HG02798 (cell line): ENCODE results near the gene OR2V1.
"Not testable (repeated sequence)": the region's sequence is repeated elsewhere in the genome, so short reads cannot be mapped to it uniquely, and the experiment has no call there.

Experiments used
- ATAC-seq: cut with Tn5 transposase; IDR thresholded peaks from one replicate; pipeline ENCODE4 v1.9.1; 2021; ENCODE audit warnings: mild to moderate bottlenecking; ENCODE audit not compliant: unreplicated experiment, poor library complexity

Gene OR2V1

GRCh38 chr5:181160755-181161533, 30.0 kb upstream of the OR2V1 start:
- peak; percentile 26 for ATAC-seq

GRCh38 chr5:181160152-181160754, 29.3 kb upstream of the OR2V1 start:
- ATAC-seq, result peak; percentile 65

DNA sequence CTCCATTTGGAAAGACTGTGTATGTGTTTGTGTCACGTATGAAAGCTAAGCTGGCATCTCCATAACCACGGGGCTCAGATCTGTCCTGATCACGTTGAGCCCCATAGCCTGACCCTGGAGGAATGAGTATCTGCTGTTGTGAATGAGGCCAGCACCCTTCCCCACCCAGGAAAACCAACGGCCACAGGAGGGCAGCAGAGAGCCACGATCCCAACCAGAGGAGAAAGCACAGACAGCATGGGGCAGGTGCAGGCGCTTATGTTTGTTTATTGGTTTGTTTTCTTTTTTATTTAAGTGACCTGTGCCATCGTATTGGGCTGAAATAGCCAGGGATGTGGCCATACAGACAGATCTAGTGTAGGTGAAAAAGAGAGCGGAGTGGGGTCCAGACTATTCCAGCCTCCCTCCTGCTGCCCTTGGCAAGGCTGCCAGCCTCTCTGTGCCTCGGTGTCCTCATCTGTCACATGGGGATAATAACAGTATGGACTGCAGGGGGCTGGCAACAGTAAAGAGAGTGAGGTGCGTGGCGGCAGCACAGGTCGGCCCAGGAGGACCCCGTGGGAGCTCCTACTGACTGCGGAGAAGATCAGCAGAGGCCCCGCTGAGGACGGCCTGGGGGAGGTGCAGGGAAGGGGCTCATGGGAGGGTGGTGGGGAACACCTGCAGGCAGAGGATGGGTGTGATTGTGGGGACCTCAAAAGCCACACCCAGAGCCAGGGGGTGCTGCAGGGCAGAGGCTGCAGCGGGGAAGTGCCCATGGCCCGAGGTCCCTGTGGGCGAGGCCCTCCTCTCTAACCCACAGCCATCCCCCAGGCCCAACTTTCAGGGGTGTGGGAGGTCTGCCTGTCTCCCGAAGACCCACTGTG, 28.6 kb upstream of the OR2V1 start:
- ATAC-seq, result peak; percentile 69

DNA sequence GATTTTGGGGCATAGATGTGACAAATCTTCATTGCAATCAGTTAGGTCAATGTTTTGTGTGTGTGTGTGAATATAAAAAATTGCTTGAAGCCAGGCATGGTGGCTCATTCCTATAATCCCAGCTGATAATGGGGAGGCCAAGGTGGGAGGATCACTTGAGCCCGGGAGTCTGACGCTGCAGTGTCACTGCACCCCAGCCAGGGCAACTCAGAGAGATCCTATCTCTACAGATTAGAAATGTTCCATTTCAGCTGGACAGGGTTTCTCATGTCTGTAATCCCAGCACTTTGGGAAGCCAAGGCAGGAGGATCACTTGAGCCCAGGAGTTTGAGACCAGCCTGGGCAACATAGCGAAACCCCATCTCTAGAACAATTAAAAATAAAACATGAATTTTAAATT, 27.9 kb upstream of the OR2V1 start:
- no peak for ATAC-seq

- no peak for ATAC-seq
Observed at GRCh38 chr5:181156758-181157157, 25.8 kb upstream of the OR2V1 start.

DNA sequence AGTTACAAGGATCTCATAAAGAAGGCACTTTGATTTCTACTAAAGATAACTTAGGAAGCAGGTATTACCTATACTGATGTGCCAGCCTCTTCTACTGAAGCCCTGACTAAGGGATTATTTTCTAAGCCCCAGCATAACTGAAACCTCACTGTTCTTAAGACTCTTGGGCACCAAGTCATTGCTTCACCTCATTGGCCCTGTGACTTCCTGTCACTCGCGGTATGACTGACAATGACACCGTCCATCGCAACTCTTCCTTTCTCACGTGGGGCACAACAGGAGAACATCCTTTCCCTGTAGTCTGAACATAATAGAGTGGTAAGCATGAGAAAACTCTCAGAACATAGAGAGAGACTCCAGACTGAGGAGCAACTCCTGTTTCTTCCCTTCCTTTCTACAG, 22.8 kb upstream of the OR2V1 start:
- ATAC-seq, result no peak

DNA sequence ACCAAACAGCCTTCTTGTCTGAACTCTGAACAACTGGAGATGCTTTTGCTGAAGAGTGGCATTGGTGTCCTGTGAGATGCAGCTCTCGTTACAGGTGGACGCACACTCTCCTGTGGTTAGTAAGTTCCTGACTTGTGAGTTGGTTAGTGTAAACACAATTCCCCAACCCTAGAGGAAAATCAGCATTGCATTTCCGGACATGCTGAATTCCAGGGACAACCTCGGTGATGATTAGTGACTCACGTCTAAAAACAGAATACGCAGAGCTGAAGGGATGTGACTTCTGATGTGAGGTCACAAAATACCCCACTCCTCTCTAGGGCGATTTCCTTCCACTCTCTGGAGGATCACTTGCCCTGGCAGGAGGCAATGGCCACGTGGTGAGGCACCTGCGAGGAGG, 21.4 kb upstream of the OR2V1 start:
- ATAC-seq, result no peak

DNA sequence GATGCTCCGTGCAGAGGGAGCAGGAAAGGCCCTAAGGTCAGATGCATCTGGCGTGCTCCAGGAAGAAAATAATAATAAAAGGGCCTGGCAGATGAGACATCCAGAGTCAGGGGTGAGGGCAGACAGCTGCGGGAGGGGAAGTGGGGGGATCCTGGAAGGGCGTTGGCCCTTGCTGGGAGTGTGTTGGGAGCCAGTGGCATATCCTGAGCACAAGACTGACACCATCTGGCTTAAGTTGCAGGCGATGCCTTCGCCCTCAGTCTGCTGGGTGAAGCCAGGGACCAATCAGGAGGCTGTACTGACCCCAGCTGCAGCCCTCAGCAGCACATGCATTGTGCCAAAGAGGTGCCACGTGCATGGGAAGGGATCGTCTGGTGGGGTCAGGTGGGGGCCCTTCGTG, 20.2 kb upstream of the OR2V1 start:
- ATAC-seq, result no peak

DNA sequence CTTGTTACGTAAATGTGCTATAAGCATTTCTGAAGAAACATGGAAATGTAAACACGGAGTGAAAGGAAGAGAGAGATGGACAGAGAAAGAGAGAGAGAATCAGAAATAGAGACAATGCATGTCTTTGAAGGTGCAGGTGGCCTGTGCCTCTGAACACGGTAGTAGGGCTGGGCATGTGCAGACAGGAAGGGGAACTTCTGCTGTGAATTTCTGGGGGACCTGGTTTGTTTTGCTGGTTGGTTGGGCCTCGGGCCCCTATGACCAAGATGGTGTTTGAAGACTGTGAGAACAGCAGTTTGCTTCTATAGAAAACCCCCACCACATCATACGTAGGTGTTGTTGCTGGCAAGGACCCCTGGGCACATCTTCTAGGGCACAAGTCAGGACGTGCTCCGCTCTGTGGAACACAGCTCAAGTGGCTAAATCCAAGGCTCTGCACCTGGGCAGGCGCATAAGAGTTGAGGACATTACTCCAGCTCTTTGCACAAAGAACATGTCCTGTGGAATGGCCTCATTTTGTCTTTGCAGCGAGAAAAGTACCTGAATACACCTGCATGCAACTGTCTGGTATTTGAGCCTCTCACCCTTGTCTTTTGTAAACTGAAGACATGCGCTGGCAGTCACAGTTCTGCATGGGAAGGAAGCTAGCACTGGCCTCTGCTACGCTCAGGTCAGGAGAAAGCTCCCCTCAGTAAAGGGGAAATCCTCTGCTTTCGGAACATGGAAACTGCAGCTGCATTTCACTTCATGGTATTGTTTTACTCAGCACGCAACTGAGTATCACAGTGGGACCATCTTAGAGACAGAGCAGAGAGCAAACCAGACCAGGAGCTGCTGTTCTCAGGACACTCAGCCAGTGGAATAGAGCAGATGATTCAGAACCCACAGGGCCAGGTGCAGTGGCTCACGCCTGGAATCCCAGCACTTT, 19.1 kb upstream of the OR2V1 start:
- ATAC-seq, result no peak

GRCh38 chr5:181149355-181149754, 18.4 kb upstream of the OR2V1 start:
- no peak for ATAC-seq

DNA sequence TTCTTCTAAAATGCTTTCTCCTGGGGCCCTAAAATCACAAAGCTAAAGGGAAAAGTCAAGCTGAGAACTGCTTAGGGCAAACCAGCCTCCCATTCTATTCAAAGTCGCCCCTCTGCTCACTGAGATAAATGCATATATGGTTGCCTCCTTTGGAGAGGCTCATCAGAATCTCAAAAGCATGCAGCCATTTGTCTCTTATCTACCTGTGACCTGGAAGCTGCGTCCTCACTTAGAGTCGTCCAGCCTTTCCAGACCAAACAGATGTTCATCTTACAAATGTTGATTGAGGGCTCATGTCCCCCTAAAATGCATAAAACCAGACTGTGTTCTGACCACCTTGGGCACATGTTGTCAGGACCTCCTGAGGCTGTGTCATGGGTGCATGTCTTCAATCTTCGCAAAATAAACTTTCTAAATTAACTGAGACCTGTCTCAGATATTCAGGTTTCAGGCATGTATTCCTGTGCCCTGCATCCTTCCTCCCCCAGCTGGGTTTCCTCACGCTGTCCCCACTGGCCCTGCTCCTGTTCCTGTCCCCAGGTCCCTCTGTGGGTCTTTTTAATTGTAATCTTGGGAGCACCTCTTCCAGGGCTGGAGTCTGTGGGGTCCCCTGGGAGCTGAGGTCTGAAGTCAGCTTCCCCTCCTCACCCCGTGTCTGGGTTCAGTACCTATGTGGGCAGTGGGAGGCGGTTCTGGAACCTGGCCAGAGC, 16.1 kb upstream of the OR2V1 start, which contains the start of gene OR2V2:
OR2V2 (plus strand) TSS at position 660 of the 710 bp plus-strand sequence. CDS start 7,357 bp downstream, outside the sequence.
- not testable (repeated sequence) for ATAC-seq

GRCh38 chr5:181145133-181145532, 14.2 kb upstream of the OR2V1 start:
- ATAC-seq, result no peak

DNA sequence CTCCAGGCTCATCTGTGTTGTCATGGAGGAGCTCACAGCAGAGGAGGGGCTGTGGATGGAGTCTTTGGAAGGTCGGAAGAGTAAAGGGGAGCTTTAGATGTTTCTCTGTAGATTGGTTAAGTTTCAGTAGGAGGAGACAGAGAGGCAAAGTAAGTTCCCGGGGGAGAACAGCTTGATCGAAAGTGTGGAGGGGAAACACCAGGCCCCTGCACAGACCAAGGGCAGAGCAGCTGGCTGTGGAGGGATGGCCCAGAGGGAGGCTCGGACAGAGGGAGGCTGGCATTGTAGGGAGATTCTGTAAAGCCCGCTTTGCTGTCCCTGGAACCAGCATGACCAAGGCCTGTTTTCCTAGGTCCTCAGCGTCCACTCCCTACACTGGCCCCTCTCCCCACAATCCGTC, 11.1 kb upstream of the OR2V1 start:
- ATAC-seq, result no peak

- no peak for ATAC-seq
Observed at GRCh38 chr5:181140766-181141165, 9.8 kb upstream of the OR2V1 start.

GRCh38 chr5:181138258-181138657, 7.3 kb upstream of the OR2V1 start:
- ATAC-seq, result no peak

DNA sequence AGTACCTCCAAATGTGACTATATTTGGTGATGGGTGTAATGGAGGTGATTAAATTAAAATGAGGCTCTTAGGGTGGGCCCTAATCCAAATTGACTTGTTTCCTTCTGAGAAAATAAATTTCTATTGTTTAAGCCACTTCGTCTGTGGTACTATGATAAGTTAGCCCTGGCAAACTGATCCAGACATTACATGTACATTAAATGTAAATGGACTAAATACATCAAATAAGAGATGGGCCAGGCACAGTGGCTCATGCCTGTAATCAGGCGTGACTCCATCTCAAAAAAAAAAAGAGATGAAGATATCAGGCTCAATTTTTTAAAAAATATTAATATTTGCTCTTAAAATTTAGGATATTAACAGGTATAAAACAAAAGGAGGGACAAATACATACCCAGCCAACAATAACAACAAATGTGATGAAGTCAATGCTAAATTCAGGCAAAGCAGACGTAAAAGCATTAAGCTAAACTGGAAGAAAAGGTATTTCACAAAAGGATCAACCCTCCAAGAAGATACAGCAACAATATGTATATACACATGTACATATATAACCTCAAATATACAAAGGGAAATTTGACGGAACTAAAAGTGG, 5.5 kb upstream of the OR2V1 start:
- ATAC-seq, result no peak

DNA sequence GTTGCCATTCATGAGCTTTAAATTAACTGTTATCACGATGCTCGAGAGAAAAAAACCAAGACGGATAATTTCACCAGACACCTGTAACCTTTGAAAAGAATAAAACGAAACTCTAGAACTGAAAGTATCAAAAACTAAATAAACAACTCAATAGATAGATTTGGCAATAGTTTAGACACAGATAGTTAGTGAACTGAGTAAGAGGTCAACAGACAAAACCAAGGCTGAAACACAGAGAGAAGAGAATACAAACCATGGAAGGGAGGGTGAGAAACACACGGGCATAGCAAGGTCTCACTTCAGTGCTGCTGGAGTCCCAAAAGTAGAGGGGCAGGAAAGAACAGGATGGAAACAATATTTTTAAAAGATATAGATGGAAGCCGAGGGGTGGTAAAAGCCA, 3.3 kb upstream of the OR2V1 start:
- ATAC-seq, result no peak

DNA sequence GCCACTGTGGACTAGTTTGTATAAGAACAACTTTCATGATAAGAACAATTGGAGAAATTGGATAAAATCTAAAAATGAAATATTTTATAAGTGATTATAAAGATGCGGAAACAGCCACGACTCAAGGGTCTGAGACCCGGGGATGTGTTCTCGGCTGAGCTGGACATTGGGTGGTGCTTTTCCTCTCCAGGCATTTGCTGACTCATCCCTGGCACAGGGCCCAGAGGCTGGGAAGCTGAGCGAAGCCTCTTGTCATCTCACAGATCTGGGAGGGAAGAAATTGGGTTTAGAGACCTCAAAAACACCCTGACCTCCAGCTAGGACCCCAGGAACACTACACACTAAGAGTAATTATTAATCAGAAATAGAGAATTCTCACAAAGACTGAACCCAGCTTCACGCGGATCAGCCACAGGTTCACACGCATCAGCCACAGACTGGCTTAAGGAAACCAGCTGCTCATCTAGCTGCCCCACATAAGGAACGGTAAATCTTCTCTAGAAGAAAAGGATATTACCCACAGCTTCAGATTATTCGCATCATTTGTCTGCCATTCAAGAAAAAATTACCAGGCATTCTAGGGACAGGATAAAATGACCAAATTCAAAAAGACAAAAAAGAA, 2.8 kb upstream of the OR2V1 start:
- ATAC-seq, result no peak

DNA sequence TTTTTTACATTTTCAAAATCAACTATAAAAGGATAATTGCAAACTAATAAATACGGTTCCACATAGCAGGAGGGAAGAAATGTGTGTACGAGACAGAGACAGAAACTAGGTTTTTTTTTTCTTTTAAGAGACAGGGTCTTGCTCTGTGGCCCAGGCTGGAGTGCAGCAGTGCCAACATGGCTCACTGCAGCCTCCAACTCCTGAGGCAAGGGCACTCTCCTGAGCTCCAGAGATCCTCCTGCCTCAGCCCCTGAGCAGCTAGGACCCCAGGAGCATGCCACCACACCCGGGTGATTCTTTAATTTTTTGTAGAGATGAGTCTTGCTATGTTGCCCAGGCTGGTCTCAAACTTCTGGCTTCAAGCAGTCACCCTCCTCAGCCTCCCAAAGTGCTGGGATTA, 2.1 kb upstream of the OR2V1 start:
- ATAC-seq, result no peak
